Peyer's patch (tissue), 4 donors: ENCODE data around the gene MTNR1A. TPM values are rescaled to one million over a fixed set of nuclear protein-coding genes. Genes with fewer than 3 reads are reported as not detected.

Source experiments
- DNase-seq, 3 donors: peaks; one replicate each; pipeline ENCODE4 v3.0.0-alpha.2; 2017 to 2019
- H3K27ac ChIP-seq, 4 donors: fragments of 200-600 bp; sonication (generic); one replicate each; pipeline ENCODE4 v1.5.1; 2016 to 2019
- H3K27me3 ChIP-seq, 2 donors: fragments of 200-600 bp; sonication (generic); one replicate each; pipeline ENCODE4 v1.5.1; 2019
- H3K36me3 ChIP-seq, 3 donors: fragments of 200-600 bp; sonication (generic); one replicate each; pipeline ENCODE4 v1.5.1; 2016 to 2019
- H3K4me1 ChIP-seq, 4 donors: fragments of 200-600 bp; sonication (generic); one replicate each; pipeline ENCODE4 v1.5.1; 2016 to 2019
- H3K4me3 ChIP-seq, 4 donors: fragments of 200-600 bp; sonication (generic); 1 replicate in 3 of 4; 2 replicates in 1 of 4; pipeline ENCODE4 v1.5.1; 2016 to 2019; ENCODE audit warnings: mild to moderate bottlenecking in 1 of 4
- H3K9me3 ChIP-seq, 4 donors: fragments of 200-600 bp; sonication (generic); one replicate each; pipeline ENCODE4 v1.5.1; 2016 to 2019; ENCODE audit warnings: mild to moderate bottlenecking in 1 of 4
- CTCF ChIP-seq, 6 experiments: fragments of 450-650 bp in 4 of 6; fragments of 200-600 bp in 2 of 6; sonication (generic) in 1 of 6; IDR thresholded peaks; one replicate each; pipeline ENCODE4 v1.5.1; 2017 to 2019; ENCODE audit warnings: antibody characterized with exemption in 6 of 6, mild to moderate bottlenecking in 3 of 6, moderate library complexity in 1 of 6
- POLR2A ChIP-seq, 2 donors: fragments of 450-650 bp; IDR thresholded peaks; one replicate each; pipeline ENCODE4 v1.5.1; 2017; ENCODE audit warnings: antibody characterized with exemption in 2 of 2, mild to moderate bottlenecking in 2 of 2, moderate library complexity in 2 of 2
- total RNA-seq, 4 donors: library from RNA; depleted of rRNA; stranded (reverse); fragments of >200 nt; gene quantifications; one replicate each; pipeline ENCODE4 v1.1.0, GENCODE V29; 2016

The MTNR1A gene
- not detected for total RNA-seq

GRCh38 chr4:186554914-186555827 lies at the start of gene MTNR1A:
MTNR1A (minus strand) TSS chr4:186555567; CDS start chr4:186555365, 202 bp downstream.
- peaks cover 0 to 14% (median 0%) of the 10 kb centered on the region in 4 donors for H3K4me1 ChIP-seq
- H3K36me3 ChIP-seq = no peaks in the 10 kb centered on the region
- no peaks in the 10 kb centered on the region for H3K9me3 ChIP-seq
- DNase-seq = no peak
- TF ChIP-seq CTCF (IDR thresholded peaks at IDR 0.05) = no peak
- TF ChIP-seq POLR2A (IDR thresholded peaks at IDR 0.05) = no peak
- peak within 1 kb of the TSS in 2 of 4 donors; percentile 44 to 48 for H3K4me3 ChIP-seq
- no peaks in the 10 kb centered on the region for H3K27me3 ChIP-seq
- no peak within 1 kb of the TSS for H3K27ac ChIP-seq

- H3K4me3 ChIP-seq = no peak overlapping the region
- H3K27me3 ChIP-seq = no peaks in the 10 kb centered on the region
- no peak for DNase-seq
- H3K36me3 ChIP-seq = peaks cover 0 to 88% (median 0%) of the 10 kb centered on the region in 3 donors
- TF ChIP-seq POLR2A (IDR thresholded peaks at IDR 0.05) = no peak
- TF ChIP-seq CTCF (IDR thresholded peaks at IDR 0.05) = no peak
- no peaks in the 10 kb centered on the region for H3K4me1 ChIP-seq
- no peak overlapping the region for H3K27ac ChIP-seq
- no peaks in the 10 kb centered on the region for H3K9me3 ChIP-seq
Observed at GRCh38 chr4:186604124-186604807, 48.9 kb upstream of the MTNR1A start.

- DNase-seq = no peak
- Histone ChIP-seq H3K36me3 (peaks cover 0 to 88% (median 0%) of the 10 kb centered on the region in 3 donors), H3K9me3 (no peaks in the 10 kb centered on the region), H3K4me1 (no peaks in the 10 kb centered on the region), H3K27me3 (no peaks in the 10 kb centered on the region), H3K27ac (no peak overlapping the region), H3K4me3 (no peak overlapping the region)
- TF ChIP-seq POLR2A (IDR thresholded peaks at IDR 0.05) (no peak), CTCF (IDR thresholded peaks at IDR 0.05) (no peak)
Observed at GRCh38 chr4:186602978-186603377, 47.6 kb upstream of the MTNR1A start.

GRCh38 chr4:186599483-186599882 lies 44.1 kb upstream of the MTNR1A start:
- Histone ChIP-seq H3K4me1 (no peaks in the 10 kb centered on the region), H3K9me3 (no peaks in the 10 kb centered on the region), H3K27ac (no peak overlapping the region), H3K4me3 (no peak overlapping the region), H3K27me3 (no peaks in the 10 kb centered on the region), H3K36me3 (peaks cover 0 to 97% (median 5%) of the 10 kb centered on the region in 3 donors)
- no peak for DNase-seq
- TF ChIP-seq POLR2A (IDR thresholded peaks at IDR 0.05) (no peak), CTCF (IDR thresholded peaks at IDR 0.05) (no peak)

GRCh38 chr4:186598686-186599085 lies 43.3 kb upstream of the MTNR1A start:
- peaks cover 0 to 97% (median 5%) of the 10 kb centered on the region in 3 donors for H3K36me3 ChIP-seq

More at GRCh38 chr4:186598686-186599085, 43.3 kb upstream of the MTNR1A start:
- H3K27ac ChIP-seq = no peak overlapping the region
- DNase-seq = no peak
- no peaks in the 10 kb centered on the region for H3K4me1 ChIP-seq
- TF ChIP-seq CTCF (IDR thresholded peaks at IDR 0.05) = no peak
- TF ChIP-seq POLR2A (IDR thresholded peaks at IDR 0.05) = no peak
- H3K4me3 ChIP-seq = no peak overlapping the region
- no peaks in the 10 kb centered on the region for H3K9me3 ChIP-seq
- no peaks in the 10 kb centered on the region for H3K27me3 ChIP-seq
